Measurements from ENCODE around the gene TFEB. TPM values are rescaled to one million over a fixed set of nuclear protein-coding genes. Genes with fewer than 3 reads are reported as not detected.

The TFEB gene
- total RNA-seq, 1 donor from 2014 or later, result 5.1 TPM

- Histone ChIP-seq H3K4me3 (ENCODE audit: low read depth, low read length) (no peak overlapping the region), H3K36me3 (ENCODE audit: control insufficient read depth, insufficient read depth, low read length) (no peaks in the 10 kb centered on the region), H3K27me3 (ENCODE audit: control insufficient read depth, insufficient read depth, low read length) (peaks cover 5% of the 10 kb centered on the region)
- TF ChIP-seq CTCF (IDR thresholded peaks at IDR 0.05; ENCODE audit: insufficient read depth, low read length, poor library complexity, severe bottlenecking), result no peak
- no peak for DNase-seq (ENCODE audit: low read depth)
Measured at GRCh38 chr6:41736186-41736733, 852 bp upstream of the TFEB start.

- no peak for DNase-seq (ENCODE audit: low read depth)
- peaks cover 5% of the 10 kb centered on the region for H3K27me3 ChIP-seq (ENCODE audit: control insufficient read depth, insufficient read depth, low read length)
- no peaks in the 10 kb centered on the region for H3K36me3 ChIP-seq (ENCODE audit: control insufficient read depth, insufficient read depth, low read length)
- peak overlapping the region; percentile 72 for H3K4me3 ChIP-seq (ENCODE audit: low read depth, low read length)
- no peak for TF ChIP-seq CTCF (IDR thresholded peaks at IDR 0.05; ENCODE audit: insufficient read depth, low read length, poor library complexity, severe bottlenecking)
Measured at GRCh38 chr6:41734666-41735426, 562 bp downstream of the TFEB start.

GRCh38 chr6:41733707-41734665 is 1.4 kb downstream of the TFEB start:
- peak overlapping the region; percentile 72 for H3K4me3 ChIP-seq (ENCODE audit: low read depth, low read length)
- DNase-seq (ENCODE audit: low read depth), result no peak
- no peaks in the 10 kb centered on the region for H3K36me3 ChIP-seq (ENCODE audit: control insufficient read depth, insufficient read depth, low read length)
- peaks cover 5% of the 10 kb centered on the region for H3K27me3 ChIP-seq (ENCODE audit: control insufficient read depth, insufficient read depth, low read length)
- TF ChIP-seq CTCF (IDR thresholded peaks at IDR 0.05; ENCODE audit: insufficient read depth, low read length, poor library complexity, severe bottlenecking), result no peak

GRCh38 chr6:41733360-41733706 is 2.1 kb downstream of the TFEB start:
- no peak for TF ChIP-seq CTCF (IDR thresholded peaks at IDR 0.05; ENCODE audit: insufficient read depth, low read length, poor library complexity, severe bottlenecking)
- no peaks in the 10 kb centered on the region for H3K36me3 ChIP-seq (ENCODE audit: control insufficient read depth, insufficient read depth, low read length)
- peaks cover 5% of the 10 kb centered on the region for H3K27me3 ChIP-seq (ENCODE audit: control insufficient read depth, insufficient read depth, low read length)
- H3K4me3 ChIP-seq (ENCODE audit: low read depth, low read length), result peak overlapping the region; percentile 72
- DNase-seq (ENCODE audit: low read depth), result no peak

GRCh38 chr6:41732591-41733359 is 2.6 kb downstream of the TFEB start:
- Histone ChIP-seq H3K4me3 (ENCODE audit: low read depth, low read length) (no peak overlapping the region), H3K36me3 (ENCODE audit: control insufficient read depth, insufficient read depth, low read length) (no peaks in the 10 kb centered on the region), H3K27me3 (ENCODE audit: control insufficient read depth, insufficient read depth, low read length) (peaks cover 5% of the 10 kb centered on the region)
- TF ChIP-seq CTCF (IDR thresholded peaks at IDR 0.05; ENCODE audit: insufficient read depth, low read length, poor library complexity, severe bottlenecking), result no peak
- DNase-seq (ENCODE audit: low read depth), result no peak

Data from kidney epithelial cell (primary cell).